GM12801 (cell line): Measurements from ENCODE around the gene CGNL1.

Experiments used
- CTCF ChIP-seq: IDR thresholded peaks from one replicate; pipeline ENCODE4 v1.5.1; 2011; ENCODE audit warnings: control low read depth; ENCODE audit not compliant: insufficient read length; ENCODE audit errors: extremely low read depth

CGNL1 gene

GRCh38 chr15:57375827-57376695 lies at the start of gene CGNL1:
Gene CGNL1 (plus strand): TSS chr15:57376505. CDS start chr15:57438000, 61,495 bp downstream.
- TF ChIP-seq CTCF = no peak

DNA sequence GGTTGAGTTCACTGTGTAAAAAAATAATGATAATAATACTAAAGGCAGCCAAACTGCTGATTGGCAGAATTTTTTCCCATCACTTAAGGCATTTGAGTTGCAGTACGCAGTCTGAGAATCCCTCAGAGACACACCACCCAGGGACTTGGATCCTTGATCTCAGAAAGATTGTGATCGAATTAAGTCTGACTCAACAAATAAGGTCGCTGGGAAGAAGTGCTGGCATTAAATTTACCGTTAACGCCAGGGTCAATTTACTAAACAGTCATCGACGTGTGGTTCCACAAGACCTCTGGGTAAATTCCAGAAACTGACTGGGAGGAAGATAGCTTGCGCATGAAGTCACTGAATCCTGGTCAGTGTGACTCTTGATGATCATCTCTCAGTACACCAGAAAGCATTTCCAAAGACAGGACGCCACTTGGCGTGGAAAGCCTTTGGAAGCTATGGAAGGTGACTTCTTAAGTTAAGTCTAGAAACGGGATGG lies 48.3 kb upstream of the CGNL1 start:
- TF ChIP-seq CTCF = no peak

DNA sequence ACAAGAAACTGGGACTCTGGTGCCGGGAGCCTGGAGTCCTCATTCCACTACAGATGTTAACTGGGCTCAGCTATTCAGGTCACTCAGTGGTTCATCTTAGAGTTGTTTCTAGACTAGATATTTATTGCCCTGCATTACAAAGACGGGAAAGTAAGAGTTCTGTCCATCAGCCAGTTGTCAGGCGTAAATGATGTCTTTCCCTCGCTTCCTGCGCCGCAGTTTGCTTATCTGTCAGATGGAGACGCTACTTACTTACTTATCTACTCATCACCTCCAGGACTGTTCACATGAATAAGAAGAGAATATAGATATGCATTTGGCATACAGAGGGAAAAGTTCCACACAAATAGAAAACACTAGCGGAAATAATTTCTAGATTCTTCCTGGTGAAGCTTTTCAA lies 47.8 kb upstream of the CGNL1 start:
- no peak for TF ChIP-seq CTCF

DNA sequence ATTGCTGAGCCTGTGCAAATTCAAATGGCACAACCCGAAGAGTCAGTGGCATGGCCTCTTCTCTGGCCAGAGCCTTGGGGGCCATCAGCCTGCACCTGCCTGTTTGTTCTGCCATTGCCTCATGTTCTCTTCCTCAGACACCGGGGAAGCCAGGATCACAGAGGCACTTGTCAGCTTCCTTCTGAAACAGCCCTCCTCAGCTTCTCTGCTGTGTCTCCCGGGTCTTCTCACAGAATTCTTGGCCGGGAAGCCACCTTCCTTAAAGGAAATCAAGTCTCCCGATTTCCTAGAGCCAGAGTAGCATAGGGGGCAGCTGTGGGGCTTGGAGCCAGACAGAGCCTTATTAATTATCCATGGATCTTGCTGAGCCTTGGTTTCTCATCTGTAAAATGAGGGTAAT lies 47.4 kb upstream of the CGNL1 start:
- no peak for TF ChIP-seq CTCF

DNA sequence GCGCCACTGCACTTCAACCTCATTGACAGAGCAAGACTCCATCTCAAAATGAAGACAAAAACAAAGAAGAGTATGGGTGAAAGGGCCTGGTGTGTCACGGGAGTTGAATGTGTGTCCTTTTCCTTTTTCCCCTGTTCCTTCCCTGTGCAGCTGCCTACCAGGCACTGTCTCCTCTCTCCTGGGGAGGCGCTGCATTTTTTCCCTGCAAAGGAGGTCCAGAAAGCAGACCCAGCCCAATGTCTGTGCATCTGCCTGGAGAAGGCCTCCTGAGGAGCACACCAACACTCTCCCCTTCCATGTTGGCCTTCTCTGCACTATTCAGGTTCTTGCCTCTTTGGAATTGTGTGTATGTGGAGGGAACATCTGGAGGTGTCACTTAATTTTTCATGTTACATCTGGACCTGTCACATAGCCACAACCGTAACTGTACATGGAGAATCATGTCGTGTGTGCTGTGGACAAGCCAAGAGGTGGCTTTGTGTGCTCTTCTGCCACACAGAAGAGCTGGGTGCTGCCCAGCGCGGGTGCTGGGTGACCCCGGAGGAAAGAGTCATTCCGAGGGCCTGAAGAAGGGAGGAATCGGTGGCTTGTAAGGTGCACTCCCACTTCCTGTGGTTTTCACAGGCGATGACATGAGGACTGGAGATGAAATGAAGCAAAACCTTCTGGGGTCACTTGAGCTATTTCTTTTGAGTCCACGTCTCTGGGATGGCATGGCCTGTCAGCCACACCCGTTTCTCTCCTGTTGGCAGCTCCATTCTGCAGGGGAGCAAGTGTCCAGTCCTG lies 46.5 kb upstream of the CGNL1 start:
- no peak for TF ChIP-seq CTCF

DNA sequence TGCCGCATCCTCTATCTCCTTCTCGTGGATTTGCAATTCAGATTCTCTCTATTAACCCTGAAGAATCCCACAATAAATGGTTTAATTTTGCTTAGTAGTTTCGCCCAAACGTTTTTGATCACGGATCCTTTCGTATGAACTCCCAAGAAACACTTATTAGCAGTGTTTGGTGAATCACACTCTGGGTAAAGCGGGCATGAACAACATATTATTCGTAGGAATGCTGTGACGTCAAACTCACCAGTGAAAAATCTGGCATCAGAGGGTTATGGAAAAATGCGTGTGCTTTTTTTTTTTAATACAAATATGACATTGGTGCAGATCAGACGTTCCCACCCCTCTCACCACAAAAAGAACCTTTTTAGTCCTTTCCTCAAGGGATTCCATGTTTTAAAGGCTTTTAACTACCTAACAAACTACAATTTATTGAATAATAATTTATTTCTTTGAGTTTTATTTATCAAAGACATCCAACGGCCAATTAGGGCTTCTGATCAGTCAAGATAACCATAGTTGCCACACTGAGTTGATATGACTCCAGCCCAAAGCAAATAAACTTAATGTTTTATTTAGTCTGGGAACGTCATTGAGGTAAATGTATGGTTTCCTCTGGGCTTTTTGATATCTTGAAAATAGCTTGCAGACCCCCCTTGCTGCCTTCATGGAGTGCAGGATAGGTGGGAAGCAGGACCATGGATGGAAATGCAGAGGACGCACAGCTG lies 45.5 kb upstream of the CGNL1 start:
- no peak for TF ChIP-seq CTCF

DNA sequence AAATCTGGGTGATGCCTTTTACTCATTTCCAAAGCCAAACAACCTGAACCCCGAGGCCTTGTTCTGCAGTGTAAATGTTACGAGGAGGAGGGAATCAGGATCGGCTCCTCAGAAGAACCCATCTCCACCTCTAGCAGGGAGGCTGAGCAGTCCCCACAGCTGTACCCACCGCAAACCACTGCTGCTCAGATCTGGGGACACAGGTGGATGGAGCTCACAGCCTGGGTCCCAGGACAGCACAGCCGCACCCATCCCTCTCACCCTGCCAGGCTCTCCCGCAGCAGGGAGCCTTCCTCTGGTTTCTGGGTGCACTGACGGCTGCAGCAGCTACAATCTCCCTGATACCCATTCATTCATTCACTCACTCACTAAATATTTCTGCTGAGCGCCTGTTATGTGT lies 44.0 kb upstream of the CGNL1 start:
- no peak for TF ChIP-seq CTCF
